GM12878 (cell line): ENCODE data around the gene BICRAL. TPM values are rescaled to one million over a fixed set of nuclear protein-coding genes. Genes with fewer than 3 reads are reported as not detected.

Experiments
- ATAC-seq: fragments of 200-7000 bp; cut with Tn5 transposase; 3 replicates; pipeline ENCODE4 v1.9.1; 2020; ENCODE audit warnings: mild to moderate bottlenecking, moderate library complexity
- BruUV-seq: library from RNA; stranded (reverse); fragments of 400-500 nt; replicated peaks from 2 replicates; lab custom pipeline; 2021; lab: Mats Ljungman, UMichigan
- CTCF ChIA-PET: fragments of 300-600 bp; sonication (Branson Sonifier 250); formaldehyde crosslinking; extraction: SDS; loops from one replicate; lab custom pipeline; 2021; ENCODE audit warnings: inconsistent platforms; lab: Yijun Ruan, JAX
- POLR2A ChIA-PET: fragments of 350-600 bp; formaldehyde crosslinking; extraction: SDS; loops from one replicate; lab custom pipeline; 2021; ENCODE audit warnings: inconsistent platforms; lab: Charles Lee
- RAD21 ChIA-PET: fragments of 300-600 bp; sonication (Branson Sonifier 250); formaldehyde crosslinking; loops from one replicate; lab custom pipeline; 2023; ENCODE audit warnings: antibody characterized with exemption; ENCODE audit not compliant: unreplicated experiment; lab: Charles Lee
- SMC1A ChIA-PET: fragments of 300-600 bp; sonication (Branson Sonifier 250); formaldehyde crosslinking; loops from one replicate; lab custom pipeline; 2023; ENCODE audit not compliant: unreplicated experiment, uncharacterized antibody; lab: Charles Lee
- DNase-seq: peaks from one replicate; pipeline ENCODE4 v3.0.0-alpha.2; 2011; ENCODE audit warnings: low read depth, low spot score
- FAIRE-seq: peaks from 3 replicates; lab custom pipeline; 2011; peaks lifted over from hg19 to GRCh38; lab: Jason Lieb, UNC
- H2AFZ ChIP-seq: 2 replicates; pipeline ENCODE4 v1.6.0; 2011; ENCODE audit warnings: low read depth, low read length, control low read depth; ENCODE audit not compliant: control insufficient read depth
- H3K27ac ChIP-seq: 2 replicates; pipeline ENCODE4 v1.5.1; 2011; ENCODE audit warnings: control low read depth; ENCODE audit not compliant: control insufficient read depth, insufficient read depth
- H3K27me3 ChIP-seq, 2 experiments: replicated peaks in 1 of 2; 2 replicates each; pipeline versions ENCODE4 v1.6.0 to v1.6.1; 2011; ENCODE audit warnings: low read length in 1 of 2; ENCODE audit not compliant: control insufficient read depth in 2 of 2, insufficient read depth in 2 of 2
- H3K36me3 ChIP-seq, 2 experiments: 2 replicates each; pipeline ENCODE4 v1.5.1; 2011; ENCODE audit warnings: low read length in 1 of 2; ENCODE audit not compliant: control insufficient read depth in 2 of 2, insufficient read depth in 2 of 2
- H3K4me1 ChIP-seq: 2 replicates; pipeline ENCODE4 v1.6.1; 2011; ENCODE audit warnings: mild to moderate bottlenecking, low read length, moderate library complexity, mixed read lengths; ENCODE audit not compliant: control insufficient read depth, insufficient read depth
- H3K4me2 ChIP-seq: 2 replicates; pipeline ENCODE4 v1.6.0; 2011; ENCODE audit warnings: control low read depth; ENCODE audit not compliant: control insufficient read depth, insufficient read depth
- H3K4me3 ChIP-seq: fragments of 200-600 bp; sonication (generic); 2 replicates; pipeline ENCODE4 v1.5.1; 2016
- H3K79me2 ChIP-seq: 2 replicates; pipeline ENCODE4 v1.6.0; 2011; ENCODE audit warnings: low read length; ENCODE audit not compliant: control insufficient read depth, insufficient read depth
- H3K9ac ChIP-seq: 2 replicates; pipeline ENCODE4 v1.8.0; 2011; ENCODE audit warnings: low read length, control low read depth, mixed read lengths; ENCODE audit not compliant: control insufficient read depth, insufficient read depth
- H3K9me3 ChIP-seq: replicated peaks from 3 replicates; pipeline ENCODE4 v1.5.1; 2011; ENCODE audit warnings: mild to moderate bottlenecking, low read length; ENCODE audit not compliant: control insufficient read depth, insufficient read depth
- H4K20me1 ChIP-seq: 2 replicates; pipeline ENCODE4 v1.6.0; 2011; ENCODE audit not compliant: control insufficient read depth, insufficient read depth
- BACH1 ChIP-seq: fragments of 450-650 bp; IDR thresholded peaks from 2 replicates; pipeline ENCODE4 v1.6.1; 2017; ENCODE audit warnings: mild to moderate bottlenecking, borderline replicate concordance
- CHD2 ChIP-seq: IDR thresholded peaks from 2 replicates; pipeline ENCODE4 v1.6.1; 2011; ENCODE audit warnings: low read depth, low read length, improper control_type of control experiment, borderline replicate concordance
- EZH2 ChIP-seq: IDR thresholded peaks from 2 replicates; pipeline ENCODE4 v1.6.1; 2012; ENCODE audit warnings: low read depth, mild to moderate bottlenecking, control low read depth, inconsistent platforms, low read length, borderline replicate concordance; ENCODE audit not compliant: control insufficient read depth
- FOS ChIP-seq: IDR thresholded peaks from 3 replicates; pipeline ENCODE4 v1.6.1; 2011; ENCODE audit warnings: borderline replicate concordance; ENCODE audit not compliant: insufficient read length; ENCODE audit errors: extremely low read depth
- TBL1XR1 ChIP-seq: IDR thresholded peaks from 2 replicates; pipeline ENCODE4 v1.6.1; 2012; ENCODE audit warnings: low read depth, low read length, improper control_type of control experiment
- ZBED1 ChIP-seq: IDR thresholded peaks from 2 replicates; pipeline ENCODE4 v1.6.1; 2016; ENCODE audit warnings: borderline replicate concordance
- ZNF24 ChIP-seq: fragments of 450-650 bp; IDR thresholded peaks from 2 replicates; pipeline ENCODE4 v1.6.1; 2017; ENCODE audit warnings: antibody characterized with exemption, mild to moderate bottlenecking
- WGBS: methylation state at CpG from one replicate; pipeline ENCODE4 v1.1.6; 2016; ENCODE audit warnings: low lambda C conversion rate; ENCODE audit not compliant: insufficient replicate concordance, insufficient coverage; ENCODE audit errors: missing lambda C conversion rate; 5-methylcytosine and 5-hydroxymethylcytosine counted together
- in situ Hi-C: fragments of 300-500 bp; cut with MboI; formaldehyde crosslinking; loops from 9 replicates; pipeline ENCODE4 v1.14.3; 2018; ENCODE audit warnings: mixed read lengths
- intact Hi-C: fragments of 100-400 bp; cut with micrococcal nuclease; formaldehyde crosslinking; loops from one replicate; pipeline ENCODE4 v1.14.2; 2022; ENCODE audit not compliant: unreplicated experiment
- polyA plus RNA-seq, 11 experiments: library from polyadenylated mRNA; depleted of rRNA in 4 of 11; unstranded in 6 of 11; stranded (reverse) in 5 of 11; fragments of >200 nt; fragmentation: Nextera tagmentation in 4 of 11; fragmentation: Illumina TruSeq in 1 of 11; extraction: Ambion mirVana in 4 of 11; extraction: Trizol in 1 of 11; gene quantifications; 1 replicate in 1 of 11; 2 replicates in 10 of 11; pipeline versions ENCODE4 v1.2.1 to v1.2.3, GENCODE V29; 2011 to 2016; ENCODE audit warnings: inconsistent platforms in 2 of 11, missing spikeins in 2 of 11, low read depth in 1 of 11
- total RNA-seq, 4 experiments: library from RNA; depleted of rRNA in 3 of 4; stranded (reverse); fragments of >200 nt in 3 of 4; fragmentation: Illumina TruSeq in 1 of 4; extraction: Trizol in 1 of 4; gene quantifications; 2 replicates each; pipeline versions ENCODE4 v1.2.1 to v1.2.3, GENCODE V29; 2013 to 2021
- TF ChIP-seq, protein P1 (sequence below): fragments of 450-650 bp; IDR thresholded peaks from 2 replicates; pipeline ENCODE4 v1.6.1; 2017; ENCODE audit warnings: antibody characterized with exemption, mild to moderate bottlenecking, moderate library complexity
- TF ChIP-seq, protein P2 (sequence below): IDR thresholded peaks from 2 replicates; pipeline ENCODE4 v1.6.1; 2012; ENCODE audit warnings: low read length, inconsistent platforms
- TF ChIP-seq, protein P3 (sequence below): fragments of 450-650 bp; IDR thresholded peaks from 2 replicates; pipeline ENCODE4 v1.6.1; 2017; ENCODE audit warnings: mild to moderate bottlenecking
- TF ChIP-seq, protein P4 (sequence below): IDR thresholded peaks from 2 replicates; pipeline ENCODE4 v1.6.1; 2011; ENCODE audit warnings: borderline replicate concordance, low read depth, mild to moderate bottlenecking, moderate library complexity, low read length; ENCODE audit not compliant: insufficient read depth, poor library complexity, severe bottlenecking
- TF ChIP-seq, protein P5 (sequence below): IDR thresholded peaks from 2 replicates; pipeline ENCODE4 v1.6.1; 2011; ENCODE audit warnings: low read depth, low read length, improper control_type of control experiment, borderline replicate concordance

The BICRAL gene
- total and polyA plus RNA-seq, 10 of the 15 experiments (the other 5 are each of a cell fraction or from before 2014, with no cell fraction given) = 1.9 to 16.6 (median 8.5) TPM

DNA sequence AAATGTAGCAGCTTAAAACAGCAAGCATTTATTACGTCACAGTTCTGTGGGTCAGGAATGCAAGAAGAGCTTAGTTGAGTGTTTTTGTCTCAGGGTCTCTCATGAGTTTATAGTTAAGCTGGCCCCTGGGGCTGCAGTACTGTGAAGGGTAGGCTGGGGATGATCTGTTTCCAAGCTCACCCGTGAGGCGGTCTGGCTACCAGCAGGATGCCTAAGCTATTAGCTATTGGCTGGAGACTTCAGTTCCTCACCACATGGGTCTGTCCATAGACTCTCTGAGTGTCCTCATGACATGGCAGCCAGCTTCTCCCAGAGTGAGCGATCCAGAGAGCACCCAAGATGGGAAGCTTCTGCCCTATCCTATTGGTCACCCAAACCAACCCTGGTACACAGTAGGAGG is 12.8 kb upstream of the BICRAL start:
- Histone ChIP-seq H3K4me3 (no peak overlapping the region), H3K27ac (no peak overlapping the region), H3K27me3 (no peaks in the 10 kb centered on the region), H2AFZ (no peak overlapping the region), H4K20me1 (no peaks in the 10 kb centered on the region), H3K9ac (no peak overlapping the region), H3K36me3 (no peaks in the 10 kb centered on the region), H3K4me2 (no peak overlapping the region), H3K79me2 (peaks cover 14% of the 10 kb centered on the region), H3K4me1 (peaks cover 28% of the 10 kb centered on the region), H3K9me3 (no peaks in the 10 kb centered on the region)
- intact Hi-C loops = no loop called here
- ATAC-seq = no peak
- SMC1A ChIA-PET = interaction anchor here (0.9 to 9.6 kb wide), 8 partner anchors 9 to 76 kb away, joined by 3 to 92 read pairs (median 4); partner anchors contain the start of gene TBCC
- 98% methylated on average over 4 of the region's 4 CpGs for WGBS
- BruUV-seq = no TSS peak
- in situ Hi-C loops = no loop called here
- FAIRE-seq = no peak
- DNase-seq = no peak
- CTCF ChIA-PET = interaction anchor here (1.2 to 4.9 kb wide), 4 partner anchors 15 to 42 kb away, joined by 3 to 25 read pairs (median 5); no protein-coding TSS in a partner anchor
- RAD21 ChIA-PET = interaction anchor here (1.1 to 17.0 kb wide), 4 partner anchors 13 to 22 kb away, joined by 4 to 227 read pairs (median 13); partner anchors contain the start of genes BICRAL and TBCC
- POLR2A ChIA-PET = interaction anchor here (0.7 to 8.8 kb wide), 7 partner anchors 9 to 114 kb away, joined by 3 to 140 read pairs (median 10); partner anchors contain the start of genes BICRAL and TBCC
- TF ChIP-seq, protein P1, sequence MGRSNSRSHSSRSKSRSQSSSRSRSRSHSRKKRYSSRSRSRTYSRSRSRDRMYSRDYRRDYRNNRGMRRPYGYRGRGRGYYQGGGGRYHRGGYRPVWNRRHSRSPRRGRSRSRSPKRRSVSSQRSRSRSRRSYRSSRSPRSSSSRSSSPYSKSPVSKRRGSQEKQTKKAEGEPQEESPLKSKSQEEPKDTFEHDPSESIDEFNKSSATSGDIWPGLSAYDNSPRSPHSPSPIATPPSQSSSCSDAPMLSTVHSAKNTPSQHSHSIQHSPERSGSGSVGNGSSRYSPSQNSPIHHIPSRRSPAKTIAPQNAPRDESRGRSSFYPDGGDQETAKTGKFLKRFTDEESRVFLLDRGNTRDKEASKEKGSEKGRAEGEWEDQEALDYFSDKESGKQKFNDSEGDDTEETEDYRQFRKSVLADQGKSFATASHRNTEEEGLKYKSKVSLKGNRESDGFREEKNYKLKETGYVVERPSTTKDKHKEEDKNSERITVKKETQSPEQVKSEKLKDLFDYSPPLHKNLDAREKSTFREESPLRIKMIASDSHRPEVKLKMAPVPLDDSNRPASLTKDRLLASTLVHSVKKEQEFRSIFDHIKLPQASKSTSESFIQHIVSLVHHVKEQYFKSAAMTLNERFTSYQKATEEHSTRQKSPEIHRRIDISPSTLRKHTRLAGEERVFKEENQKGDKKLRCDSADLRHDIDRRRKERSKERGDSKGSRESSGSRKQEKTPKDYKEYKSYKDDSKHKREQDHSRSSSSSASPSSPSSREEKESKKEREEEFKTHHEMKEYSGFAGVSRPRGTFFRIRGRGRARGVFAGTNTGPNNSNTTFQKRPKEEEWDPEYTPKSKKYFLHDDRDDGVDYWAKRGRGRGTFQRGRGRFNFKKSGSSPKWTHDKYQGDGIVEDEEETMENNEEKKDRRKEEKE = no peak
- TF ChIP-seq, protein P2, sequence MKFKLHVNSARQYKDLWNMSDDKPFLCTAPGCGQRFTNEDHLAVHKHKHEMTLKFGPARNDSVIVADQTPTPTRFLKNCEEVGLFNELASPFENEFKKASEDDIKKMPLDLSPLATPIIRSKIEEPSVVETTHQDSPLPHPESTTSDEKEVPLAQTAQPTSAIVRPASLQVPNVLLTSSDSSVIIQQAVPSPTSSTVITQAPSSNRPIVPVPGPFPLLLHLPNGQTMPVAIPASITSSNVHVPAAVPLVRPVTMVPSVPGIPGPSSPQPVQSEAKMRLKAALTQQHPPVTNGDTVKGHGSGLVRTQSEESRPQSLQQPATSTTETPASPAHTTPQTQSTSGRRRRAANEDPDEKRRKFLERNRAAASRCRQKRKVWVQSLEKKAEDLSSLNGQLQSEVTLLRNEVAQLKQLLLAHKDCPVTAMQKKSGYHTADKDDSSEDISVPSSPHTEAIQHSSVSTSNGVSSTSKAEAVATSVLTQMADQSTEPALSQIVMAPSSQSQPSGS = no peak
- TF ChIP-seq TBL1XR1 = no peak
- TF ChIP-seq ZBED1 = no peak
- TF ChIP-seq, protein P3, sequence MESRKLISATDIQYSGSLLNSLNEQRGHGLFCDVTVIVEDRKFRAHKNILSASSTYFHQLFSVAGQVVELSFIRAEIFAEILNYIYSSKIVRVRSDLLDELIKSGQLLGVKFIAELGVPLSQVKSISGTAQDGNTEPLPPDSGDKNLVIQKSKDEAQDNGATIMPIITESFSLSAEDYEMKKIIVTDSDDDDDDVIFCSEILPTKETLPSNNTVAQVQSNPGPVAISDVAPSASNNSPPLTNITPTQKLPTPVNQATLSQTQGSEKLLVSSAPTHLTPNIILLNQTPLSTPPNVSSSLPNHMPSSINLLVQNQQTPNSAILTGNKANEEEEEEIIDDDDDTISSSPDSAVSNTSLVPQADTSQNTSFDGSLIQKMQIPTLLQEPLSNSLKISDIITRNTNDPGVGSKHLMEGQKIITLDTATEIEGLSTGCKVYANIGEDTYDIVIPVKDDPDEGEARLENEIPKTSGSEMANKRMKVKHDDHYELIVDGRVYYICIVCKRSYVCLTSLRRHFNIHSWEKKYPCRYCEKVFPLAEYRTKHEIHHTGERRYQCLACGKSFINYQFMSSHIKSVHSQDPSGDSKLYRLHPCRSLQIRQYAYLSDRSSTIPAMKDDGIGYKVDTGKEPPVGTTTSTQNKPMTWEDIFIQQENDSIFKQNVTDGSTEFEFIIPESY = no peak
- no peak for TF ChIP-seq BACH1
- TF ChIP-seq, protein P4, sequence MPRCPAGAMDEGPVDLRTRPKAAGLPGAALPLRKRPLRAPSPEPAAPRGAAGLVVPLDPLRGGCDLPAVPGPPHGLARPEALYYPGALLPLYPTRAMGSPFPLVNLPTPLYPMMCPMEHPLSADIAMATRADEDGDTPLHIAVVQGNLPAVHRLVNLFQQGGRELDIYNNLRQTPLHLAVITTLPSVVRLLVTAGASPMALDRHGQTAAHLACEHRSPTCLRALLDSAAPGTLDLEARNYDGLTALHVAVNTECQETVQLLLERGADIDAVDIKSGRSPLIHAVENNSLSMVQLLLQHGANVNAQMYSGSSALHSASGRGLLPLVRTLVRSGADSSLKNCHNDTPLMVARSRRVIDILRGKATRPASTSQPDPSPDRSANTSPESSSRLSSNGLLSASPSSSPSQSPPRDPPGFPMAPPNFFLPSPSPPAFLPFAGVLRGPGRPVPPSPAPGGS = no peak
- TF ChIP-seq FOS = no peak
- TF ChIP-seq EZH2 = no peak
- TF ChIP-seq, protein P5, sequence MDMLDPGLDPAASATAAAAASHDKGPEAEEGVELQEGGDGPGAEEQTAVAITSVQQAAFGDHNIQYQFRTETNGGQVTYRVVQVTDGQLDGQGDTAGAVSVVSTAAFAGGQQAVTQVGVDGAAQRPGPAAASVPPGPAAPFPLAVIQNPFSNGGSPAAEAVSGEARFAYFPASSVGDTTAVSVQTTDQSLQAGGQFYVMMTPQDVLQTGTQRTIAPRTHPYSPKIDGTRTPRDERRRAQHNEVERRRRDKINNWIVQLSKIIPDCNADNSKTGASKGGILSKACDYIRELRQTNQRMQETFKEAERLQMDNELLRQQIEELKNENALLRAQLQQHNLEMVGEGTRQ = no peak
- no peak for TF ChIP-seq CHD2
- no peak for TF ChIP-seq ZNF24
